Esophagus (tissue), 2 donors: Measurements from ENCODE around the gene RPH3AL. TPM values are rescaled to one million over a fixed set of nuclear protein-coding genes. Genes with fewer than 3 reads are reported as not detected.
A peak's percentile ranks its signal among the peaks of the same experiment; 100 is the strongest.

Experiments used
- H3K27ac ChIP-seq, 2 donors: one replicate each; pipeline ENCODE4 v1.5.1; 2013; ENCODE audit warnings: low read depth in 2 of 2, mild to moderate bottlenecking in 2 of 2, inconsistent platforms in 1 of 2, low read length in 1 of 2, moderate library complexity in 1 of 2
- H3K27me3 ChIP-seq, 2 donors: one replicate each; pipeline ENCODE4 v1.6.1; 2013; ENCODE audit warnings: low read length in 2 of 2, control low read depth in 1 of 2, mild to moderate bottlenecking in 1 of 2; ENCODE audit not compliant: insufficient read depth in 2 of 2, control insufficient read depth in 1 of 2
- H3K36me3 ChIP-seq, 2 donors: one replicate each; pipeline ENCODE4 v1.6.1; 2013; ENCODE audit warnings: low read length in 1 of 2; ENCODE audit not compliant: control insufficient read depth in 2 of 2, insufficient read depth in 2 of 2
- H3K4me1 ChIP-seq, 2 donors: one replicate each; pipeline ENCODE4 v1.6.1; 2013; ENCODE audit warnings: low read length in 1 of 2; ENCODE audit not compliant: control insufficient read depth in 2 of 2, insufficient read depth in 2 of 2
- H3K4me3 ChIP-seq, 2 donors: one replicate each; pipeline ENCODE4 v1.5.1; 2013; ENCODE audit warnings: low read length in 2 of 2, mild to moderate bottlenecking in 2 of 2, low read depth in 1 of 2, moderate library complexity in 1 of 2
- H3K9me3 ChIP-seq, 2 donors: one replicate each; pipeline ENCODE4 v1.6.1; 2013; ENCODE audit warnings: mild to moderate bottlenecking in 2 of 2, low read depth in 1 of 2, low read length in 1 of 2, moderate library complexity in 1 of 2; ENCODE audit not compliant: control insufficient read depth in 2 of 2, insufficient read depth in 1 of 2
- whole genome bisulfite sequencing, 2 donors: extraction: QIAGEN DNeasy Blood & Tissue Kit; methylation state at CpG; one replicate each; pipeline ENCODE4 v1.1.7; 2013; 5-methylcytosine and 5-hydroxymethylcytosine counted together
- polyA plus RNA-seq, 2 donors: library from polyadenylated mRNA; stranded (reverse); fragments of 200-250 nt; gene quantifications; one replicate each; pipeline ENCODE4 v1.2.3, GENCODE V29; 2013
- donor health status: healthy with polysubstance abuse.
- donor health status: Bipolar disorder and iron deficiency.

RPH3AL gene
- polyA plus RNA-seq, 2 donors, result 3.2 to 6.1 TPM

GRCh38 chr17:337866-338265 lies 14.7 kb downstream of the RPH3AL start:
- no peaks in the 10 kb centered on the region for H3K36me3 ChIP-seq
- WGBS, 2 donors, result 81 to 83% methylated on average over 7 of the region's 7 CpGs
- no peaks in the 10 kb centered on the region for H3K27me3 ChIP-seq
- H3K9me3 ChIP-seq, result no peaks in the 10 kb centered on the region
- no peak overlapping the region for H3K27ac ChIP-seq
- H3K4me3 ChIP-seq, result no peak overlapping the region
- peaks cover 0 to 22% of the 10 kb centered on the region in 2 donors for H3K4me1 ChIP-seq

- Histone ChIP-seq H3K4me3 (no peak overlapping the region), H3K36me3 (no peaks in the 10 kb centered on the region), H3K27me3 (no peaks in the 10 kb centered on the region), H3K9me3 (no peaks in the 10 kb centered on the region), H3K27ac (no peak overlapping the region), H3K4me1 (peaks cover 0 to 22% of the 10 kb centered on the region in 2 donors)
- WGBS, 2 donors, result 85 to 93% methylated on average over 15 of the region's 15 CpGs
Measured at GRCh38 chr17:337453-337852, 15.2 kb downstream of the RPH3AL start.

GRCh38 chr17:337022-337420 lies 15.6 kb downstream of the RPH3AL start:
- Histone ChIP-seq H3K9me3 (no peaks in the 10 kb centered on the region), H3K4me1 (peaks cover 0 to 25% of the 10 kb centered on the region in 2 donors), H3K27me3 (no peaks in the 10 kb centered on the region), H3K27ac (no peak overlapping the region), H3K4me3 (no peak overlapping the region), H3K36me3 (no peaks in the 10 kb centered on the region)
- WGBS, 2 donors, result 95 to 97% methylated on average over 12 of the region's 12 CpGs

DNA sequence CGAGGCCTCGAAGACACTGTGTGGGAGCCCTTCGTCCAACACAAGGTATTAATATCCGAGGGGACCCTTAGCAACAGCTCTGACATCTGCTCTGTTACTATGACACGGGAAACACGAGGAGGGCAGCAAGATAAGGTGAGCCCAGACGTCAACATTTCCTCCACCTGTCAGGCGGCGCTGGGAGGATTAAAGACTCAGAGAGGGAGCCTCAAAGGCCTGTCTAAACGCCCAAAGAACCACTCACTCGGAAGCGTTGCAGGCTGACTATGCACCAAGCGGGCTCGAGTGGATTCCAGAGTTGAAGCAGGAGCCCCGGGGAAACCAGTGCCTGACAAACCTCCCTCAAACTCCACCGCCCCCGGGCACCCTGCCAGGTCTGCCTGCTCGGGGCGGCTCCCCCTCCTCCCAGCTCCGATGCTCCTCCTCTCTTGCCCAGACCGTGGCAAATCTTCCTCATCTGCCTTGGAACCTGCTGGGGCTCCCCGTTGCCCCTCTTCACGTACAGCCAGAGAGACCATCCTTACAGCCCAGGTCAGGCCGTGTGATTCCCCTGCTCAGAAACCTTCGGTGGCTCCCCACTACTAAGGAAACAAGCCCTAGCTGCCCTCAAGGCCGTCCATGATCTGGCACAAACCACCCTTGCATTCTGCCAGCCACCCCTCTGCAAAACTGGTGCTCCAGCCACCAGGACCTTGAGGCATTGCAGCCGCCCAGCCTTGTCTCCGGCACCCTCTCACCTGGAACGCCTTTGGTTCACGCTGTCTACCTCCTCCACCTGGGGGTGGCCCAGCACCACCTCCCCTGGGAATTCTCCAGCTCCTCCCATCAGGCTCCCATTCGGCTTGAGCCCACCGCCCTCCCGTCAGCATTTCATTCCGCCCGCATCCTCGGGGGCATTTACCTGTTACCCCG lies 16.2 kb downstream of the RPH3AL start:
- H3K27me3 ChIP-seq, result no peaks in the 10 kb centered on the region
- peak overlapping the region; percentile 16 to 21 for H3K27ac ChIP-seq
- H3K4me3 ChIP-seq, result no peak overlapping the region
- WGBS, 2 donors, result 35 to 39% methylated on average over 37 of the region's 37 CpGs
- no peaks in the 10 kb centered on the region for H3K9me3 ChIP-seq
- H3K4me1 ChIP-seq, result peaks cover 0 to 30% of the 10 kb centered on the region in 2 donors
- H3K36me3 ChIP-seq, result no peaks in the 10 kb centered on the region

GRCh38 chr17:335691-336090 lies 16.9 kb downstream of the RPH3AL start:
- no peaks in the 10 kb centered on the region for H3K36me3 ChIP-seq
- H3K4me1 ChIP-seq, result peaks cover 0 to 33% of the 10 kb centered on the region in 2 donors
- H3K9me3 ChIP-seq, result no peaks in the 10 kb centered on the region
- H3K4me3 ChIP-seq, result no peak overlapping the region
- WGBS, 2 donors, result 40 to 43% methylated on average over 11 to 12 of the region's 12 CpGs
- H3K27me3 ChIP-seq, result no peaks in the 10 kb centered on the region
- H3K27ac ChIP-seq, result peak overlapping the region in 1 of 2 donors; percentile 21

- H3K9me3 ChIP-seq, result no peaks in the 10 kb centered on the region
- no peaks in the 10 kb centered on the region for H3K27me3 ChIP-seq
- H3K27ac ChIP-seq, result no peak overlapping the region
- no peaks in the 10 kb centered on the region for H3K36me3 ChIP-seq
- WGBS, 2 donors, result 68 to 89% methylated on average over 27 to 28 of the region's 28 CpGs
- H3K4me3 ChIP-seq, result no peak overlapping the region
- peaks cover 0 to 33% of the 10 kb centered on the region in 2 donors for H3K4me1 ChIP-seq
Measured at GRCh38 chr17:334974-335481, 17.6 kb downstream of the RPH3AL start.

DNA sequence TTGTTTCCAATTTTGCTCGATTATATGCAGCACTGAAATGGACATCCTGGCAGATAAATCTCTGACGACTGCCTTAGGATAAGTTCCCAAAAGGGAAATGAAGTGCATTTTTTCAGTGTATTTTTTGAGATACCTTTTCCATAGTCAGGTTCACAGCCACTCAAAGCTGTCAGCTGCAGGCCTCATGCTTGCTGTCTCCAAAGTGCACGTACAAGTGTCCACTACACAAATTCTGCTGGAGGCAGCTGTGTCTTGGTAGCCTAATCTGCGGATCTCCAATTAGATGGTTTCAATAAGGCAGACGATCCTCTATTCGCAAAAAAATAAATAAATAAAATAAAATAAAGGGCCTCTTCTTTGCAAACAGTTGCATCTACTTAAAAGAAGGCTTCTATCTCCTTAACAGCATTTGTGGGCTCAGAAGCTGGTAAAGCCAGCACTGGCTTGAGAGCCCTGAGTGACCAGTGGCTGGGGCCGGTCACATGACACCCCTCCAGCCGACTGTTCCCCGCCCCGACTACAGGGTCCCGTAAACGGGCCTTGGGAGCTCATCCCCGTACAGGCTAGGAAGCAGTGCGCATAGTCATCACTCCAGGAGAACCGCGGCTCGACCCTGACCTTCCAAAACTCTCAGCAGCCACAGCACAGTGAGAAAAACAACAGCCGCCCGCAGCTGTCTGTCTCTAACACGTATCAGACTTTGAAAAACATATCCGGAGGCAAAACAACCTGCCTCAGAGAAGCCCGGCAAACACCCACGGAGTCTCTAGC lies 18.8 kb downstream of the RPH3AL start:
- Histone ChIP-seq H3K9me3 (no peaks in the 10 kb centered on the region), H3K36me3 (no peaks in the 10 kb centered on the region), H3K4me3 (no peak overlapping the region), H3K4me1 (peaks cover 0 to 26% of the 10 kb centered on the region in 2 donors), H3K27ac (peak overlapping the region; percentile 43 to 63), H3K27me3 (no peaks in the 10 kb centered on the region)
- WGBS, 2 donors, result 46 to 47% methylated on average over 23 of the region's 23 CpGs

DNA sequence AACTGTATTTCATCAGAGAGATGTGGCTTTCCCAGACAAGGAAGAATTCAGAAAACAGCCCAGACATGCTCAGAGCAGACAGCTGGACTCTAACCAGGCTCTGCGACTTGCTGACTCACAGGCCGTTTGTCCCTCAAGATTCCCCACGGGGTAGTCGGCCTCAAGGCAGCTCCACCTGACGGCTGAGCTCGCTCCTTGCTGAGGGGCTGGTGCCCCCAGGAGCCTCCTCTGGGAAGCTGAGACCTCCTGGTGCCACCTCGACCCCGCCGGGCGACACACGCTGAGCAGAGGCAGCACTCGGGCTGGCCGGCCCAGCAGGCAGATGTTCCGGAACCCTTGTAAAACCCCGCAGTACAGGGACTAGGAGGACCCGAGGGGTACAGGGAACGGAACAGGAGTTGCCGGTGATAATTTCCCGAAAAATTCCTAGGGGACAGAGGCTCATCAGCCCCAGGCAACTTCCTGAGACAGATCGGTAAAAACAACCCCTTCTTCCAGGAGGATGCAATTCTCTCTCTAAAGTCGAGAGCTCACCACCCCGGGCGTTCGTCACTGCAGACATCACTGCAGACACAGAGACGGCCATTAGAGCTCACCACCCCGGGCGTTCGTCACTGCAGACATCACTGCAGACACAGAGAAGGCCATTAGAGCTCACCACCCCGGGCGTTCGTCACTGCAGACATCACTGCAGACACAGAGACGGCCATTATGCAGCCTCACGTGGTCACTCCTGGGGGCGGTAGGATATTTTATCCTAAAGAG lies 19.9 kb downstream of the RPH3AL start:
- Histone ChIP-seq H3K27ac (peak overlapping the region; percentile 19 to 79), H3K4me1 (peaks cover 0 to 26% of the 10 kb centered on the region in 2 donors)

DNA sequence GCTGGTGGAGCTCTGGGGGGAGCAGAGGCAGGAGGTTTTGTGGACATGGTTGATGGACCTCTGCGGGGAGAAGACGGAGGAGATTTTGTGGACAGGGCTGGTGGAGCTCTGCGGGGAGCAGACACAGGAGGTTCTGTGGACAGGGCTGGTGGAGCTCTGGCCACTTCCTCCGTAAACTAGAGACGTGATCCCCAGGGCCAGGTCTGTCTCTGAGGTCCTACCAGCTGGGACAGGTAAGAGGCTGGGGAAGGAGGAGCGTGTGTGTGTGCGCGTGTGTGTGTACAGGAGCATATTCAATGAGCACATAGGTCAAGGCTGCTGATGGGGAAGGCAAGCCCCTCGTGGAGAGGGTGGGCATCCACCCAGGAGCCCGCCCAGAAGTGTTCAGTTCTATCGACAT lies 20.6 kb downstream of the RPH3AL start:
- Histone ChIP-seq H3K4me1 (peaks cover 0 to 26% of the 10 kb centered on the region in 2 donors), H3K9me3 (no peaks in the 10 kb centered on the region), H3K4me3 (peak overlapping the region in 1 of 2 donors; percentile 17), H3K36me3 (peaks cover 0 to 5% of the 10 kb centered on the region in 2 donors), H3K27ac (peak overlapping the region; percentile 19 to 51), H3K27me3 (no peaks in the 10 kb centered on the region)
- 49 to 69% methylated on average over 11 of the region's 11 CpGs for WGBS, 2 donors

More for the DNA sequence above, 19.9 kb downstream of the RPH3AL start:
- 44 to 72% methylated on average over 34 of the region's 34 CpGs for WGBS, 2 donors
- Histone ChIP-seq H3K27me3 (no peaks in the 10 kb centered on the region), H3K9me3 (no peaks in the 10 kb centered on the region), H3K36me3 (no peaks in the 10 kb centered on the region), H3K4me3 (no peak overlapping the region)
